HG03354 (cell line): ENCODE data around the gene CLEC16A.

ENCODE experiments used
- ATAC-seq: cut with Tn5 transposase; IDR thresholded peaks from one replicate; pipeline ENCODE4 v1.9.1; 2021; ENCODE audit warnings: mild to moderate bottlenecking; ENCODE audit not compliant: unreplicated experiment, poor library complexity, severe bottlenecking

Gene CLEC16A

DNA sequence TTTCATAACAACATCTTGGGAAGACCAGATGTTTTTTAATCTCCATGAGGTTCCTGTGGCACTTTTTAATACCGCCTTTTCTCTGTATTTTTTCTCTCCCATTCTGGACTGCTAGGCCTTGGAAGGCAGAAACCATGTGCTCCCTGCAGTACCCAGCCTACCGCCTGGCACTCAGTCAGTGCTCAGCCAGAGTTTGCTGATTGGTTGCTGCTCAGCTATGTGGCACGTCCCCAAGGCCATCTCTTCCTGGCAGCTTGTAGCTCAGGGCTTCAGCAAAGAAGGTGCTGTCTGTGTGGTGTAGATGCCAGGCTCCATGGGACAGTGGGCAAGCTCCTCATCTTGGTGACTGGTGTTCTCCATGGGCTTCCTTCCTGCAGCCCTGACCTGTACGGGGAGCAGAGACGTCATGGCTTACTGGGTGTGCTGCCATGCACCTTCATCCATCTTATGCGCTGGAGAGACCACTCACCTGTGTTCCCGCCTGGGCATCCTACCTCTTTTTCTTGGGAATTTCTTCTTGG, 86.7 kb downstream of the CLEC16A start:
- no peak for ATAC-seq

DNA sequence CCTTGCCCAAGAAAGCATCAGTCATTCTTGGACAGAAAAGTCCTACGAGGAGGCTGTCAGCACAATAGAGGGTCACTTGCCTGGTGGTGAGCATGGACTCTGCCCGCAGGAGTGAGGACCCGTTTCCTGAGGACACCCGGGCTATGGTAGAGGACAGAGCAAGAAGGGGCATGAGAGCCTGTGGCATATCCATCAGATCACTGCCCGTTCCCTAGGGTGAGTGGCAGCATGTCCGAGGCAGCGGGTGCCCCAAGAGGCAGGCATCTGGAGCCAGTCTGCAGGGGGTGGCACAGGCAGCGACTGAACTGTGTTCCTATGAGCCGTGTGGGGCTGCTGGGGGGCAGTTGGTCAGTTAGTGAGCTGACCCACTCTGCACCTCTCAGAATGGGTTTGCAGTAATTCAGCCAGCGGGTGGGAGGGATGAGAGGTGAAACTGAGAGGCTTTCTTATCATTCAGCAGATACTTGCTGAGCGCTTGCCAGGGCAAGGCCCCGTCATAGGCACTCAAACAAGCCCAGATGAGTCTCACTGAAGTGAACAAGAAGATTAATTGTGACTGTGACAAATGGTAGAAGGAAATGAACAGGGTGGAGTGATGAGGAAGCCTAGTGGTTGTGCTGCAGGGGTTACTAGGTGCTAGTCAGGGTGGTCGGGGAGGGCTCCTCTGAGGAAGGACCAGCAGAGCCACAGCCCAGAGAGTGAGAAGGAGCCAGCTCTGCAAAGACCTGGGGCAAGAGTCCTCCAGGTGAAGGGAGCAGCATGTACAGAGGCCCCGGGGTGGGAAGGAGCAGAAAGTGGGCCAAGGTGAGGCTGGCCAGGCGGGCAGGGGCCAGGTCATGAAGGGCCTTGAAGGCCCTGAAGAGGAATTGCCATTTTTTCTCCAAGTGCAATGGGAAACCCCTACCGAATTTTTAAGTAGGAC, 87.9 kb downstream of the CLEC16A start:
- ATAC-seq, result no peak

DNA sequence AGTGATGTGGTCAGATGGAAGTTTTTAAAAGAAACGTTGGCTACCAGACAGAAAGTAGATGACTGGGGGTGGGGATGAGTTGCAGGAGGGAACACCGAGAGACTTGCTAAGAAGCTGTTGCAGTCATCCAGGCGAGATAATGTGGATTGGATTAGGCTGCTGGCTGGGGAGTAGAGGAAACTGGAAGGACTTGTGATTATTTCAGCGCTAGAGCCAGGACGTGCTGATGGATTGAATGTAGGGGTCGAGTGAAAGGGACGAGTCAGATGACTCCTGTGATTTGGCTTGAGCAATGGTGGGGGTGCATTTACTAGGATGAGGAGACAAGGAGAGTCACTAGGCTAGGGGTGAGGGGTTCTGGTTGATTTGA, 88.5 kb downstream of the CLEC16A start:
- ATAC-seq, result no peak

DNA sequence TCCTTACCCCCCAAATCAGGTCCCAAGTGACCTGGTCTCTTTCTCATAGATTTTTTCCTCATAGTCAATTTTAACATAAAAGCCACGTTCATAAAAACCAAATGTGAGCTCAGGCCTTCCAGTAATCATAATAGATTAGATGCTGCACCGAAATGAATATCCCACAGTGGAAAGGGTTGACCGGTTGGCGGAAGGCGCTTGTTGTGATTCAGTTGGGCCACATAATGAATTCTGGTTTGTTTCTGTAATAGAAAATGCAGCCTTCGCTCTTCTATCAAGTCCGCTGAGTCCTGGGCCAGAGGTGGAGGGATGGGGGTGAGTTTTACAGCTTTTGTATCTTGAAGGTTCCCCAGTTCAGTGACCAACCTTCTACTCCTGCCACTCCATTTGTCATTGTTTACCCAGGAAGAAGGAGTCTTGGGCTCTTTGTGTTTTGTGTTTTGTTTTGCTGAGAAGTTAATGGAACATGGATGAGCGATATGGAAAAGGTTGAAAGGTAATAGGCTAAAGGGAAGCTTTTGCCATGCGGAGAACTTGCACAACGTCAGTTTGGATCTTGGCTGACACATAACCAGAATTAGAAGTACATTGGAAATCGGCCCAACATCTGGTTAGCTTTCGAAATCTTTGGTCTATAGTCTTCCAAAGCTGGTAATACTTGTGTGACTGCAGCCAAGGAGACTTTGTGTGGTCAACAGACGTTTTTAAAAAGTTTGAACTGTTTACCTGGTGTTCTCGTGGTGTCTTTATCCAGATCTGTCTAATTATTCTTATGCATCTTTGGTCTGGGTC, 89.5 kb downstream of the CLEC16A start:
- ATAC-seq, result no peak

DNA sequence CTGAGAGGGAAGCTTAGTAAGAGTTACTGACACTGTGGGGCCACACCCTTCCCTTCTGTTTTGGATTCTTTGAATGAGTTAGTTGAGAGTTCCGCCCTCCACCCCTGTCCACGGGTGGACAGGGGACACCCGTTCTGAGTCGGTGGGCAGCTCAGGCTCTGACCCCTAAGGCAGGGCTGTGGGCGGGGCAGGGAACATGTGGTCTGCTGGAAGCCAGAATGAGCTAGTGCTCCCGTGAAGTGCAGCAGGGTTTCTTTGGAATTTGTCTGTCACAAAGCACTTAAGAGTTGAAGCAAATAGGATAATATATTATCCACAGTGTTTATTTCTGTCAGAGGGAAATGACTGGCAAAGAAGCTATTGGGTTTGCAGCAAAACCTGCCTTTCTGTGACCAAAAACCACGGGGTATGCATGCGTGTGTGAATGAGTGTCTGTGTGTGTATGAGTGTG, 90.1 kb downstream of the CLEC16A start:
- ATAC-seq, result no peak

DNA sequence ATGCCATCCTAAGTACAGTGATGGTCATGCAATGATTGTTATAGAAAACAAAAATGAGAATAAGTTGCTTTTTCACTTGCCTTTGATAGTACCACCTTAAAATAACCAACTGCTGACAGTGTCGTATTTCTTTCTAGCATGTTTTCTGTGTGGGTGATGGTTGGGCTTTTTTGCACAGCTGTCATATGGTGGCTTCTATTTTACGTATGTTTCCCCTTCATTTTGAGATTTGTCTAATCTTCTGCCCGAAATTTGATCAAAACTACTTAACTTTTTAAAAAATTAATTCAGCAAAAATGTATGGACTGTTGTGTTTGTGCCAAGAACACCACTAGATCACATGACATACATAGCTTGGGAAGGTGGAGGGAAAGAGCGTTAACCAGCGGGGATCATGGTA, 90.7 kb downstream of the CLEC16A start:
- no peak for ATAC-seq

DNA sequence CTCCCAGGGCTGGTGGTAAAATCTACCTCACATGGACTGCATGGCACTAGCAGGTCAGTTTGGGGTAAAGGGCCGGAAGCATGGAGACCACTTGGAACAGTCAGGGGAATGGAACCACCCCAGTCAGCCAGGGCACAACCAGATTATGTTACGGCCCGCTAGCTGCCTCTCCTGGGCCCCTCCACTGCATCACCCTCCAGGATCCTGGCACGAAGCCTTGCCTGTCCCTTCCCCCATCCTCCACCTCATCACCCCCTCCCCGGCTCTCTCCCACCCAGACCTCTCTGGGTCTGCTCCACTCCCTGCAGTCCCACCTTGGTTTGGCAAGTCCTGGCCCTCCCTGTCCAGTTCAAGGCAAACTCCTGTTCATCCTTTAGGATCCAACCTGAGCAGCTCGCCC, 91.7 kb downstream of the CLEC16A start:
- ATAC-seq, result no peak

DNA sequence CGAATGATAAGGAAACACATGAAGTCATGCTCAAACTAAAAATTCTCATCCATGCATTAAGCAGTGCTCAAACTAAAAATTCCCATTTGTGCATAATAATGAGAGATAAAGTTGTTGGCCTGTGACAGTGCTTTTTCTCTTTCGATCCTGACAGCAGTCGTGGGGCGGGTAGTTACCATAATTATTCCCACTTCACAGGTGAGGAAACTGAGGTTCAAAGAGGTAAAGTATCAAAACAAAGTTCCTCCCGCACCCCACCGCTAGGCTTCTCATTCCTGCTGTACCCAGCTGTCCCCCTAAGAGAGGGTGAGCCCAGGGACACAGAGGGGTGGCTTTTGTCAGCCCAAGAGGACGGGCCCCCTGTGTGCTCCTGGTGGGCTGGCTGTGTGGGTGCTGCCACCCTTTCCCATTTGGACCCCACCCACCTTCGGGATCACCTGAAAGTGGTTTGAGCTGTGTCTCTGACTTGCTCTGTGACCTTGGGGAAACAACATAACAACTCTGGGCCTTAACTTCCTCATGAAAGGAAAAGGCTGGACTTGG, 92.6 kb downstream of the CLEC16A start:
- ATAC-seq, result no peak

DNA sequence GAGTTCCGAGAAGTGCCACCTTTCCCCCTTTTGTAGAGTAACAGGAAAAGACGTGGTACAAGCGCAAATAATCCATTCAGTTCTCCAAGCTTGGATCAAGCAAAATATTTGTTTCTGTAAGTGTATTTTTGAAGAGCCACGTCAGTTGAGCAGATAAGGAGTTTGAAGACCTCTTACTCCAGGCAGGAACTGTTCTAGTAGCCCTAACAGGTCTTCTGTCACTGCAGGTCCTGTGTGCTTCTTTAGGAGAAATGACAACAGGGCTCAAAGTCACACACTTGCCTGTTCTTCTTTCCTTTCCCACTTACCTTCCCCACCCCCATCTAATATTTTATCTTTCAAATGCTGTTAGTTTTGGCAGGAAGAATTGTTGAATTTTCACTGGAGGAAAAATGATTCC, 93.9 kb downstream of the CLEC16A start:
- no peak for ATAC-seq

DNA sequence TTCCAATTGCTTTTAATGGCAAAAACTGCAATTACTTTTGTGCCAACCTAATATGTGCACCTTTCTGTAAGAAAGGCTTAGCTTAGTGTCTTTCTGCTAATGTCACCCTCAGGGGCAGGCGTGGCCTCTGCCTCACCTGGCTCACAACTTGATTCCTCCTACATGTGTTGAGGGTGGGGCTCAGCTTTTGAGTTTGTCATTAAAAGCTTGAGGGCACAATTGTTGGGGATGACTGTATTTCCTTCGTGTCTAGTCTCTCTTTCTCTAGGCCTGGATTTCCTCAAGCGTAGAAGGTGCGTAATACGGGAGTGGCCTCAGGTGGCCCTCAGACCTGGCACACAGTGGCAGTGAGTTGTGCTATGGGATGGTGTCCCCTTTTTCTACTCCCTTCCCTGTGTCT, 94.4 kb downstream of the CLEC16A start:
- no peak for ATAC-seq

DNA sequence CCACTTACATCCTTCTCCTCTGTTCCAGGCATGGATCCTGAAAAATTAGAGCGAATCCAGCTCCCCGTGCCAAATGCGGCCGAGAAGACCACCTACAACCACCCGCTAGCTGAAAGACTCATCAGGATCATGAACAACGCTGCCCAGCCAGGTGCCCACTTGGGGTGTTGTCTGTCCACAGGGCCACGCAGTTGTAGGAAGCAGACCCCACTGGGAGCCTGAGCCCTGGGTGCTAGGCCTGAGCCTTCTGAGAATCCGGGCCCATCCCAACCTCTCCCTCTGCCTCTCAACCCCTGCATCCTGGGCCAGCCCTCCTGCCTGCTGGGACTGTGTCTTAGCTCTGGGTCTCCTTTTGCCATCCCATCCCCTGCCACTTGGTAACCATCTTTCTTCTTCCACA, 95.4 kb downstream of the CLEC16A start:
- ATAC-seq, result no peak

DNA sequence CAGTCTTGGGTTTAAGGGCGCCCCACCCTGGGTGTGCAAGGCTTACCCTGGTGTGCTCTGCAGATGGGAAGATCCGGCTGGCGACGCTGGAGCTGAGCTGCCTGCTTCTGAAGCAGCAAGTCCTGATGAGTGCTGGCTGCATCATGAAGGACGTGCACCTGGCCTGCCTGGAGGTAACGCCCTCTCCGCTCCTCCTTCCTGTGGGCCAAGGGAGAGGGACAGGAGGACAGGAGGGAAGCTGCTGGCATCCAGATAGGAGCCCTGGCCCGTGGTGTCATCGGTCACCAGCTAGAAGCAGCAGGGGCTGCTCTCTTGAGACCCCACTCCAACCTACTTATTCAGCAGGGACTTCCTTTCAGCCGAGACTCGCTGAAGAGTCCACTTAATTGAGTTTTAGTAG, 97.8 kb downstream of the CLEC16A start:
- ATAC-seq, result no peak

DNA sequence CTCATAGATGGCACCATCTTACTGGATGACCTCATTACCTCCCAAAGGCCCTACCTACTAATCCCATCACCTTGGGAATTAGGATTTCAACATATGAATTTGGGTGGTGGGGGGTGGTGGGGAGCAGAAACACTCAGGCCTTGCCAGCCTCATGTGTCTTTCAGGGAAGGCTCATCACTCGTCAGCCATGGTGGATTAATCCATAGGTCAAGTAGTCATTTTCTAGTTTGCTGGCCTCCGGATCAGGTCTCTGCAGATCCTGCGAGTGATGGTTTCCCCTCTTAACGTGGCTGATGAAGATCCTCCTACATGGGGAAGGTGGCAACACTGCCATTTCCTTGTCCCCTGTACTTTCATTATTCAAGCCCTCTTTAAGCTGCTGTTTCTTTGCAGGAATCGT, 101.1 kb downstream of the CLEC16A start:
- no peak for ATAC-seq

DNA sequence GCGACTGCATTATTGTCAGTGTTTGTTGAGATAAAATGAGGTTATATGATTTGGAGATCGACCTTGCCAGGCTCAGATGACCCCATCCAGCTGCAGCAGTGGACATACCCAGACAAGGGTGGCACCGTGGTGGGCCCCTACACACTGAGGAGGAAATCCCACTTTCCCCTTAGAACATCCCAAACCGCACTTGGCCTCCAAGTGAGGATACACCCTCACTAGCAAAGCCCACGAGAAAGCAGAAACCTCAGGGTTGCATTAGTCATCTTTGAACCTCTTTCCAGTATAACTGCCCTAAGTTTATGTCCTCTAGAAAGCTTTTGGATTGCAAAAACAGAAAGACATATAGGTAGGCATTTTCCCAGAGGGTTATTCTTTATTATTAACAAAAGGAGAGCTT, 101.5 kb downstream of the CLEC16A start:
- ATAC-seq, result no peak

DNA sequence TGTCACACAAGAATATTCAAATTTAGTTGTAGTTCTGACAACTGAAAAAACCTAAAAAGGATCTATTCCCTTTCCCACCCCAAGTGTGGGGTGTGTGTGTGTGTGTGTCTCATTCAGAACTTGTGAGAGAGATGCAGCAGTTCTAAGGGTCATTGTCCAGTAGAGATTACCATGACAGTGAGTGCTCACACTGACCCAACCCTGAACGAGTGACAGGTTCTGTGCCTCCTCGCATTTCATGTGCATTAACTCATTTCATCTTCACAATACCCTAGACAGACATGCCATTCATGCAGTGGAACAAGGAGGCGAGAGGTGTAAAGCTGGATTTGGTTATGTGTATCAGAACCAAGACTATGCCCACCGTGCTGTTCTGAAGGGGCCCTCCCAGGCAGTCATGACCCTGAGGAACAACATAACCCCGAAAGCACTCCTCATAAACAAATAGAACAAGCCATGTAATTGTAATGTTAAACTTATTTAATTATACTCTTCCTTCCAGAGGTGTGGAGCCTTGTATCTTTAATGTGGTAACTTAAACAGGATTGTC, 102.1 kb downstream of the CLEC16A start:
- ATAC-seq, result no peak

DNA sequence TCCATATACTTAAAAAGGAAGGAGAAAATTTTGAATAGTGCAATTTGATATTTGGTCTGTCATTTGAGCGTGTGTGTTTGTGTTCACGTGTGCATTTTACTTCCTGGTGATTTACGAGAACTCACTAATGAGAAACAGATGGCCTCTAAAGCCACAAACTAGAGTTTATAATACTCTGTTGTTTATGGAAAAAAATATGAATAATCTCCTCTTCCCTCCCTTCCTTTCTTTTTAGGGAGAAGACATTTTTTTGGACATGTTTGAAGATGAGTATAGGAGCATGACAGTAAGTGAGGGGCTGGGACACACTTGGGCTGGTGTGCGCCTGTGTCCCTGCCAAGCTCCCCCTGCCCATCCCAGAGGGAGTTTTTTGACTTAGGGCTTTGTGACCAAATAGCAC, 102.7 kb downstream of the CLEC16A start:
- no peak for ATAC-seq

DNA sequence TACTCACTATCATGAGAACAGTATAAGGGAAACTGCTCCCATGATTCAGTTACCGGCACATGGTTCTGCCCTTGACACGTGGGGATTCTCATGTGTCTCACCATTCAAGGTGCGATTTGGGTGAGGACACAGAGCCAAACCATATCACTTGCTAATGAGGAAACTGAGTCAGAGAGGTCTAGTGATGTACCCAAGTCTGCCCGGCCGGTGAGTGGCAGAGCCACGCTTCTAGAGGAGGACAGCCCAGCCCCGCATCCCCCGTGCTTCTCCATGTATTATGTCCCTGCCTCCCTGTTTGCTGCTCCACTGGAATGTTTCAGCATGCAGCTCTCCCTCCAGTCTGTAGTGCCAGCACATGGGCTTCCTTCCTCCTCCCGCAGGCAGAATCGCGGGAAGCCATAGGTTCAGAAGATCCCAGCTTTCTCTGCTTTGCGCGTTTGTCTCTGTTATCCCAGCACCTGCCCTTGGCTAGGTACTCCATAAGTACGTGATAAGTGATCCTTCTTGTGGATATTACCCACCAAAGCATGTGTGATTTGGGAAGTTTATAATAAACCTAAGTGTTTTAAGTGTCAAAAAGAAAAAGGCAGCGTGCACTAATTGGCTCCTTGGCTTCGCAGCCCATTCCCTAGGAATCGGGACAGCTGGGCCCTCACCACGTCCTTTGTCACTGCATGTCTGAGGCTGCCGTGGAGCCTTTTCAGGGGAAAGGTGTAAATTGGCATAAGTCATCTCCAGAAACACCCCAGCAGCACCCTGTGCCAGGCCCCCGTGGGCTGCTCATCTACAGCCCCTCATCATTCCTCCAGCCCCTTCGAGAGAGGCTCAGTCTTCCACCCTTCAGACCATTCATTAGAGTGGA, 103.8 kb downstream of the CLEC16A start:
- ATAC-seq, result no peak

DNA sequence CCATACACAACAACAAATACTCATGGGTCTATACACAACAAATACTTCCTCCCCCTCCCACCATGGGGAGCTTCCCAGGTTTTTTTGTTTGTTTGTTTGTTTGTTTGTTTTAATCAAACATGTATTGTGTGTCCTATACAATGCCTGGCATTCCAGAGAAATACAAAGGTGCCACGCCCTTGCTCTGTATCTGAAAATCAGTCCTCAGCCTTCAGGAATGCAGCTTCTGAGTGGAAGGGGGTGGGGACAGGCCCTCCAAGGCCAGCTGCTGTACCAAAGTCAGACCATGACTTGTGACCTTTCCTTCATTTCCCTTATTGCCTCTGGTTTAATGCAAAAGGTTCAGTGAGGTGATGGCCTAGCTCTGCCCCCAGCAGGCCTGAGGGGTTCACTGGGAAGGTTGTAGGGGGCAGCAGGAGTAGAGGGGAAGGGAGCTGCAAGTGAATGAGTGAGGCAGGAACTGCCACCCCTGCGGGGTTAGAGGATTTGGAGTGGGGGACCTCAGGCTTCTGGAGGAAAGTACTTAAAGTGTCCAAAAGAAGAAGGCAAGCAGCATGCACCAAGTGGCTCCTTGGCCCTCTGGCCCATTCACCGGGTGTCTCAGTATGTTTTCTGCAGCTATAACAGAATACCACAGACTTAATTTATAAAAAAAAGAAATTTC, 105.2 kb downstream of the CLEC16A start:
- no peak for ATAC-seq

DNA sequence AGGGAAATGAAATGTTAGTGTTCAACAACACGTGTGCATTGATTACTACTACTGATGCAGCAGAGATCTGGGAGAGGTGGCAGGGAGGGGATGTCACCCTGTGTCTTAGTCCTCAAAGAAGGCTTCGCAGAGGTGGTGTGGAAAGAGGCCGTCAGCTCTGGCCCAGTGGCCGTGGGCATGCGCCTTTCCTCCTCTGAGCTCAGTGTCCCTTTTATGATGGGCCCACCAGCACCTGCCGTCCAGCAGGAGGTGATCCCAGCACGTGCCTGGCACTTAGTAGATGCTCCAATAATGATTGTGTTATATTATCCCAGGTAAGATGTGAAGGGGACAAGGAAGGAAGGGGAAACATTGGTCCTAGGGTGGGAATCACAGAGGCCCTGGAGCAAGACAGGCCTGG, 106.2 kb downstream of the CLEC16A start:
- ATAC-seq, result no peak
